OCI-LY1 (cell line): ENCODE data around the gene DISP2.

Experiments
- H2AFZ ChIP-seq: fragments of 200-600 bp; sonication (generic), shearing (Covaris generic); 2 replicates; pipeline ENCODE4 v1.6.0; 2014; ENCODE audit warnings: antibody characterized with exemption, mild to moderate bottlenecking, low read length
- H3F3A ChIP-seq: fragments of 200-600 bp; sonication (generic), shearing (Covaris generic); 2 replicates; pipeline ENCODE4 v1.6.0; 2014; ENCODE audit warnings: mild to moderate bottlenecking, antibody characterized with exemption, low read length, moderate library complexity; ENCODE audit not compliant: insufficient read depth
- H3K27ac ChIP-seq: fragments of 200-600 bp; sonication (generic); 2 replicates; pipeline ENCODE4 v1.5.1; 2014; ENCODE audit warnings: low read length, mixed run types, mild to moderate bottlenecking, low read depth; ENCODE audit not compliant: poor library complexity, severe bottlenecking
- H3K27me3 ChIP-seq: fragments of 200-600 bp; sonication (generic); 2 replicates; pipeline ENCODE4 v1.6.0; 2014; ENCODE audit warnings: antibody characterized with exemption, mild to moderate bottlenecking, low read length, moderate library complexity; ENCODE audit not compliant: insufficient read depth
- H3K36me3 ChIP-seq: fragments of 200-600 bp; sonication (generic); 2 replicates; pipeline ENCODE4 v1.6.1; 2014; ENCODE audit warnings: mild to moderate bottlenecking, antibody characterized with exemption, low read length, moderate library complexity, mixed read lengths; ENCODE audit not compliant: insufficient read depth
- H3K4me1 ChIP-seq: fragments of 200-600 bp; sonication (generic); 2 replicates; pipeline ENCODE4 v1.5.1; 2014; ENCODE audit warnings: mild to moderate bottlenecking, low read length, moderate library complexity; ENCODE audit not compliant: insufficient read depth, severe bottlenecking
- H3K4me2 ChIP-seq: fragments of 200-600 bp; sonication (generic), shearing (Covaris generic); 2 replicates; pipeline ENCODE4 v1.6.1; 2014; ENCODE audit warnings: low read length
- H3K4me3 ChIP-seq: fragments of 200-600 bp; sonication (generic); 2 replicates; pipeline ENCODE4 v1.5.1; 2014; ENCODE audit warnings: low read length, low read depth, mild to moderate bottlenecking, mixed read lengths; ENCODE audit not compliant: poor library complexity, severe bottlenecking
- H3K79me2 ChIP-seq: fragments of 200-600 bp; shearing (Covaris generic); 2 replicates; pipeline ENCODE4 v1.6.1; 2016; ENCODE audit warnings: mixed run types, low read length, mixed read lengths; ENCODE audit not compliant: insufficient read depth
- H3K9ac ChIP-seq: fragments of 200-600 bp; sonication (generic), shearing (Covaris generic); 2 replicates; pipeline ENCODE4 v1.6.1; 2014; ENCODE audit warnings: mild to moderate bottlenecking, low read length, mixed read lengths
- H3K9me2 ChIP-seq: fragments of 200-600 bp; sonication (generic), shearing (Covaris generic); 2 replicates; pipeline ENCODE4 v1.6.1; 2014; ENCODE audit warnings: low read depth, mild to moderate bottlenecking, low read length, mixed read lengths
- H3K9me3 ChIP-seq: fragments of 200-600 bp; shearing (Covaris generic); 2 replicates; pipeline ENCODE4 v1.6.1; 2014; ENCODE audit warnings: low read length, mixed read lengths
- H4K20me1 ChIP-seq: fragments of 200-600 bp; sonication (generic), shearing (Covaris generic); 2 replicates; pipeline ENCODE4 v1.6.0; 2016; ENCODE audit warnings: mild to moderate bottlenecking, low read length; ENCODE audit not compliant: insufficient read depth
- CTCF ChIP-seq: fragments of 200-600 bp; sonication (generic), shearing (Covaris generic); IDR thresholded peaks from 2 replicates; pipeline ENCODE4 v1.5.1; 2017; ENCODE audit warnings: mild to moderate bottlenecking, antibody characterized with exemption, low read length, moderate library complexity, mixed read lengths
- EZH2 ChIP-seq: fragments of 200-600 bp; sonication (generic), shearing (Covaris generic); IDR thresholded peaks from 2 replicates; pipeline ENCODE4 v1.8.0; 2017; ENCODE audit warnings: borderline replicate concordance, mixed run types, mild to moderate bottlenecking, antibody characterized with exemption, low read length, moderate library complexity, mixed read lengths

DISP2 gene

DNA sequence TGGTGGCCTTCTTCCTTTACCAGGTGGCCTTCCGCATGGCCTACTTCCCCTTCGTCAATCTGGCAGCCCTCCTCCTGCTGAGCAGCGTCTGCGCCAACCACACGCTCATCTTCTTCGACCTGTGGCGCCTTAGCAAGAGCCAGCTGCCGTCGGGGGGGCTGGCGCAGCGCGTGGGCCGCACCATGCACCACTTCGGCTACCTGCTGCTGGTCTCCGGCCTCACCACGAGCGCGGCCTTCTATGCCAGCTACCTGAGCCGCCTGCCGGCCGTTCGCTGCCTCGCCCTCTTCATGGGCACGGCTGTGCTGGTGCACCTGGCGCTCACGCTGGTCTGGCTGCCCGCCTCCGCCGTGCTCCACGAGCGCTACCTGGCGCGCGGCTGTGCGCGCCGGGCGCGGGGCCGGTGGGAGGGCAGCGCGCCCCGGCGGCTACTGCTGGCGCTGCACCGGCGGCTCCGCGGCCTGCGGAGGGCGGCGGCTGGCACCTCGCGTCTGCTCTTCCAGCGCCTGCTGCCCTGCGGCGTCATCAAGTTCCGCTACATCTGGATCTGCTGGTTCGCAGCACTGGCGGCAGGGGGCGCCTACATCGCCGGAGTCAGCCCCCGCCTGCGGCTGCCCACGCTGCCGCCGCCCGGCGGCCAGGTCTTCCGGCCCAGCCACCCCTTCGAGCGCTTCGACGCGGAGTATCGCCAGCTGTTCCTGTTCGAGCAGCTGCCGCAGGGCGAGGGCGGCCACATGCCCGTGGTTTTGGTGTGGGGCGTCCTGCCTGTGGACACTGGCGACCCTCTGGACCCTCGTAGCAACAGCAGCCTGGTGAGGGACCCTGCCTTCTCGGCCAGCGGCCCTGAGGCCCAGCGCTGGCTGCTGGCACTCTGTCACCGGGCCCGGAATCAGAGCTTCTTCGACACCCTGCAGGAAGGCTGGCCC is 9.9 kb downstream of the DISP2 start:
- Histone ChIP-seq H4K20me1 (no peaks in the 10 kb centered on the region), H3F3A (no peaks in the 10 kb centered on the region), H3K9me2 (no peaks in the 10 kb centered on the region), H3K27ac (peak overlapping the region; percentile 35), H3K4me2 (peak overlapping the region; percentile 93), H3K4me1 (peaks cover 13% of the 10 kb centered on the region), H3K9ac (peak overlapping the region; percentile 71), H3K79me2 (no peaks in the 10 kb centered on the region), H3K4me3 (peak overlapping the region; percentile 64), H3K9me3 (no peaks in the 10 kb centered on the region), H3K27me3 (0 out of 2 replicates have a peak, but pooled peaks cover 9% of the 10 kb centered on the region), H3K36me3 (no peaks in the 10 kb centered on the region), H2AFZ (peak overlapping the region; percentile 91; the same call in 1 of the 2 replicates)
- TF ChIP-seq EZH2 (no peak), CTCF (peak; percentile 64)

DNA sequence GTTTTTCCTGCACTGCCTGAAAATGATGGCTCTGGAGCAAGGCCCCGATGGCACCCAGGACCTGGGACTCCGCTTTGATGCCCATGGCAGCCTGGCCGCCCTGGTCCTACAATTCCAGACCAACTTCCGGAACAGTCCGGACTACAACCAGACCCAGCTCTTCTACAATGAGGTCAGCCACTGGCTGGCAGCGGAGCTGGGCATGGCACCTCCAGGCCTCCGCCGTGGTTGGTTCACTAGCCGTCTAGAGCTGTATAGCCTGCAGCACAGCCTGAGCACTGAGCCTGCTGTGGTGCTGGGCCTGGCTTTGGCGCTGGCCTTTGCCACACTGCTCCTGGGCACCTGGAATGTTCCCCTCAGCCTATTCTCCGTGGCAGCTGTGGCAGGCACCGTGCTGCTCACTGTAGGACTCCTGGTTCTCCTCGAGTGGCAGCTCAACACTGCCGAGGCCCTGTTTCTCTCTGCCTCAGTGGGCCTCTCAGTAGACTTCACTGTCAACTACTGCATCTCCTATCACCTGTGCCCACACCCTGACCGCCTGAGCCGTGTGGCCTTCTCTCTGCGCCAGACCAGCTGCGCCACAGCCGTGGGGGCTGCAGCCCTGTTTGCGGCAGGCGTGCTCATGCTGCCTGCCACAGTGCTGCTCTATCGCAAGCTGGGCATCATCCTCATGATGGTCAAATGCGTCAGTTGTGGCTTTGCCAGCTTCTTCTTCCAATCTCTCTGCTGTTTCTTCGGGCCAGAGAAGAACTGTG is 10.9 kb downstream of the DISP2 start:
- Histone ChIP-seq H3K79me2 (no peaks in the 10 kb centered on the region), H4K20me1 (no peaks in the 10 kb centered on the region), H3K4me1 (peaks cover 13% of the 10 kb centered on the region), H3K27me3 (0 out of 2 replicates have a peak, but pooled peaks cover 9% of the 10 kb centered on the region), H3K4me3 (no peak overlapping the region), H3K9me3 (no peaks in the 10 kb centered on the region), H3K36me3 (no peaks in the 10 kb centered on the region), H3K9ac (no peak overlapping the region), H3F3A (no peaks in the 10 kb centered on the region), H3K9me2 (no peaks in the 10 kb centered on the region), H3K27ac (no peak overlapping the region), H2AFZ (no peak overlapping the region), H3K4me2 (no peak overlapping the region)
- no peak for TF ChIP-seq CTCF
- no peak for TF ChIP-seq EZH2

GRCh38 chr15:40369474-40369869 is 11.5 kb downstream of the DISP2 start:
- no peaks in the 10 kb centered on the region for H3K79me2 ChIP-seq
- no peaks in the 10 kb centered on the region for H3K9me2 ChIP-seq
- no peak overlapping the region for H3K9ac ChIP-seq
- H3K4me1 ChIP-seq: peaks cover 13% of the 10 kb centered on the region
- H3K4me3 ChIP-seq: no peak overlapping the region
- 0 out of 2 replicates have a peak, but pooled peaks cover 9% of the 10 kb centered on the region for H3K27me3 ChIP-seq
- H3K4me2 ChIP-seq: no peak overlapping the region
- H4K20me1 ChIP-seq: no peaks in the 10 kb centered on the region
- H3K36me3 ChIP-seq: no peaks in the 10 kb centered on the region
- no peaks in the 10 kb centered on the region for H3F3A ChIP-seq
- no peak overlapping the region for H2AFZ ChIP-seq
- H3K9me3 ChIP-seq: no peaks in the 10 kb centered on the region
- TF ChIP-seq EZH2: no peak
- TF ChIP-seq CTCF: no peak
- H3K27ac ChIP-seq: no peak overlapping the region
